Measurements from ENCODE around the gene SLC39A5.
"Not testable (repeated sequence)": the region's sequence is repeated elsewhere in the genome, so short reads cannot be mapped to it uniquely, and the experiment has no call there.

Gene SLC39A5

DNA sequence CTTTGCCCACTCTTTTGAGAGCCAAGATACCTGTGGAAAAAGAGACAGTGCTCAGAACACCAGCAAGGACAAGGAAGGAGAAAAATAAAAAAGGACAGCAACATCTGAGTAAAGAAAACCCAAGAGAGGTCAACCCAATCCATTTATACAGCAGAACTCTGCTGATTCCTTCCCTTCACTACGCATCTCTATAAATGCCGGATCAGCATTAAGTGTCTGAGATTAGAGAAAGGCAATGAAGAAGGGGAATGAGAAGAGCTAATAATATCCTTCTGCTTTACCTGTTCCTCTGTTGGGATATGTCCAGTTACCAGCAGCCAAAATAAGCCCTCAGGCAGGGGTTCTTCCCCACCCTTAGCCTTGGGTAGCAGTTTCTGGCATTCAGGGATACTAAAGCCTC lies 52.7 kb downstream of the SLC39A5 start:
- Histone ChIP-seq H3K4me3 (ENCODE audit: low read length) (no peak overlapping the region), H3K36me3 (ENCODE audit: insufficient read depth, low read length) (peaks cover 84% of the 10 kb centered on the region), H3K9me3 (ENCODE audit: insufficient read depth, low read depth, low read length) (no peaks in the 10 kb centered on the region), H3K9ac (ENCODE audit: low read depth, low read length) (no peak overlapping the region), H3K27ac (ENCODE audit: low read depth, low read length) (no peak overlapping the region), H3K27me3 (ENCODE audit: insufficient read depth, low read length) (no peaks in the 10 kb centered on the region), H3K4me1 (ENCODE audit: insufficient read depth, low read length) (no peaks in the 10 kb centered on the region)
- 100% methylated on average over 1 of the region's 2 CpGs for WGBS

DNA sequence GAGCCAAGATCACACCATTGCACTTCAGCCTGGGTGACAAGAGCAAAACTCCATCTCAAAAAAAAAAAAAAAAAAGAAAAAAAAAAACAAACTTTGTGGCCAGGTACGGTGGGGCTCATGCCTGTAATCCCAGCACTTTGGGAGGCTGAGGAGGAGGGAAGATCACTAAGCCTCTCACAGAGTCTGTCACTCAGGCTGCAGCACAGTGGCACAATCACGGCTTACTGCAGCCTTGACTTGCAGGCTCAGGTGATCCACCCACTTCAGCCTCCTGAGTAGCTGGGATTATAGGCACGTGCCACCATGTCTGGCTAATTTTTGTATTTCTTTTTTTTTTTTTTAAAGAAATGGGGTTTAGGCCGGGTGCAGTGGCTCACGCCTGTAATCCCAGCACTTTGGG lies 54.4 kb downstream of the SLC39A5 start:
- not testable (repeated sequence) for H3K9ac ChIP-seq (ENCODE audit: low read depth, low read length); H3K4me1 ChIP-seq (ENCODE audit: insufficient read depth, low read length); H3K27me3 ChIP-seq (ENCODE audit: insufficient read depth, low read length); H3K9me3 ChIP-seq (ENCODE audit: insufficient read depth, low read depth, low read length); H3K4me3 ChIP-seq (ENCODE audit: low read length); H3K27ac ChIP-seq (ENCODE audit: low read depth, low read length)
- H3K36me3 ChIP-seq (ENCODE audit: insufficient read depth, low read length): peaks cover 81% of the 10 kb centered on the region
- 93% methylated on average over 5 of the region's 5 CpGs for WGBS

DNA sequence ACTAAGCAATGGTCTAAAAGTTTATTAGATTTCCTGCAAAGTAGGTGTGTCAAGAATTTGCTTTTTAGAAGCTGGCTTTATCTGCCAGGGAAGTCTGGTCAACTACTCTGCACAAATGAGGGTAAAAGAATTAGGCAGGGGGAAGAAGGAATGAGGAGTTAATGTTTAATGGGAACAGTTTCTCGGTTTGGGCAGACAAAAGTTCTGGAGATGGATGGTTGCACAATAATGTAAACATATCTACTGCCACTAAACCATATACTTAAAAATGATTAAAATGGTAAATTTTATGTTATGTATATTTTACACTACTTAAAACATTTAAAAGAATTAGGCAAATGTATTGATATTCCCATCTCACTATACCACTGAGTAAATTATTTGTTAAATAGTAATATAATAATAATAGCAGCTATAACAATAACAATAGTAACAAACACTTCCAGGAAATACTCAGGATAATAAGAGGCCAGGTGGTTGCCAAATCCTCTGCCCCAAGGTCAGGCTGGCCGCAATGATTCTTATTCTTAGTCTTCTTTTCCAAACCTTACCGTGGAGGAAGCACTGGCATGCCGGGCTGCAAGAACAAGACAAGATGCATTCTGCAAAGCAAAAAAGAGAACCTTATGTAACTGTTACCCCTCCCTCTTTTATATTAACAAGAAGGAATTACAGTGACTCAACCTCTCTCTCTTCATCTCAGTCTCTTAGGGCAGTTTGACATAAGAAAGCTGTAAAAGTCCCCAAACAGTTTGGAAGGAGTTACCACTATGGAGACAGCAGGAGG lies 56.4 kb downstream of the SLC39A5 start:
- Histone ChIP-seq H3K9me3 (ENCODE audit: insufficient read depth, low read depth, low read length) (no peaks in the 10 kb centered on the region), H3K36me3 (ENCODE audit: insufficient read depth, low read length) (peaks cover 81% of the 10 kb centered on the region), H3K4me3 (ENCODE audit: low read length) (no peak overlapping the region), H3K27ac (ENCODE audit: low read depth, low read length) (no peak overlapping the region), H3K4me1 (ENCODE audit: insufficient read depth, low read length) (no peaks in the 10 kb centered on the region), H3K27me3 (ENCODE audit: insufficient read depth, low read length) (no peaks in the 10 kb centered on the region), H3K9ac (ENCODE audit: low read depth, low read length) (no peak overlapping the region)
- 94% methylated on average over 3 of the region's 4 CpGs for whole genome bisulfite sequencing

Measured in HUES64 (cell line).